ENCODE measurements around the gene PPP2R2D. TPM values are rescaled to one million over a fixed set of nuclear protein-coding genes. Genes with fewer than 3 reads are reported as not detected.

PPP2R2D gene
- total and polyA plus RNA-seq, 12 donors: 26.8 to 46.5 (median 35.1) TPM

GRCh38 chr10:131926253-131926652 is 25.4 kb downstream of the PPP2R2D start:
- 96 to 98% methylated on average over 10 of the region's 10 CpGs for WGBS, 2 donors
- Histone ChIP-seq H3K36me3 (peaks cover 0 to 4% (median 0%) of the 10 kb centered on the region in 9 donors), H3K27me3 (no peaks in the 10 kb centered on the region), H3K4me3 (no peak overlapping the region), H3K4me1 (peaks cover 0 to 69% (median 64%) of the 10 kb centered on the region in 9 donors), H3K9me3 (peaks cover 0 to 20% (median 8%) of the 10 kb centered on the region in 11 donors), H3K27ac (no peak overlapping the region)
- TF ChIP-seq CTCF (IDR thresholded peaks at IDR 0.05): no peak
- ATAC-seq (no peak), DNase-seq (no peak)
- intact Hi-C loops (cut with DNase I): no loop called here

- DNase-seq (no peak), ATAC-seq (peak in 1 of 8 donors; percentile 9)
- Histone ChIP-seq H3K36me3 (peaks cover 0 to 4% (median 0%) of the 10 kb centered on the region in 9 donors), H3K9me3 (peaks cover 0 to 20% (median 8%) of the 10 kb centered on the region in 11 donors), H3K4me3 (no peak overlapping the region), H3K27me3 (no peaks in the 10 kb centered on the region), H3K27ac (no peak overlapping the region), H3K4me1 (peaks cover 0 to 72% (median 64%) of the 10 kb centered on the region in 9 donors)
- intact Hi-C loops (cut with DNase I): no loop called here
- TF ChIP-seq CTCF (IDR thresholded peaks at IDR 0.05): no peak
- 95% methylated on average over 28 of the region's 28 CpGs for WGBS, 2 donors
Observed at GRCh38 chr10:131926743-131927595, 26.2 kb downstream of the PPP2R2D start.

GRCh38 chr10:131928248-131929095 is 27.7 kb downstream of the PPP2R2D start:
- peak in 1 of 2 donors; percentile 43 for DNase-seq
- H3K9me3 ChIP-seq: peaks cover 0 to 20% (median 8%) of the 10 kb centered on the region in 11 donors
- intact Hi-C loops (cut with DNase I): no loop called here
- H3K27me3 ChIP-seq: no peaks in the 10 kb centered on the region
- peak overlapping the region in 6 of 10 donors; percentile 31 to 60 (median 52) for H3K27ac ChIP-seq
- peaks cover 0 to 82% (median 65%) of the 10 kb centered on the region in 9 donors for H3K4me1 ChIP-seq
- TF ChIP-seq CTCF (IDR thresholded peaks at IDR 0.05): no peak
- 57 to 62% methylated on average over 18 of the region's 18 CpGs for WGBS, 2 donors
- peaks cover 0 to 4% (median 0%) of the 10 kb centered on the region in 9 donors for H3K36me3 ChIP-seq
- ATAC-seq: peak in 2 of 8 donors; percentile 16 to 39
- H3K4me3 ChIP-seq: no peak overlapping the region
